K562 (cell line): Measurements from ENCODE around the gene ATP8A1. TPM values are rescaled to one million over a fixed set of nuclear protein-coding genes. Genes with fewer than 3 reads are reported as not detected.

ENCODE experiments used
- ATAC-seq: fragments of 200-7000 bp; cut with Tn5 transposase; 3 replicates; pipeline ENCODE4 v1.9.1; 2020; ENCODE audit warnings: moderate library complexity
- BruUV-seq: library from RNA; stranded (reverse); fragments of 400-500 nt; replicated peaks from 2 replicates; lab custom pipeline; 2021; lab: Mats Ljungman, UMichigan
- CTCF ChIA-PET: fragments of 300-600 bp; formaldehyde crosslinking; extraction: SDS; loops from one replicate; lab custom pipeline; 2021; ENCODE audit warnings: low intra/inter-chr PET ratio; lab: Yijun Ruan, JAX
- POLR2A ChIA-PET: fragments of 300-600, 350-650 bp; sonication (Branson Sonifier 250); formaldehyde crosslinking; extraction: SDS; loops from one replicate; lab custom pipeline; 2021; ENCODE audit warnings: antibody characterized with exemption, inconsistent platforms; lab: Yijun Ruan, JAX
- DNase-seq, 4 experiments: peaks; one replicate each; pipeline versions ENCODE4 v3.0.0 to v3.0.0-alpha.2; 2011 to 2018; ENCODE audit warnings: low spot score in 3 of 4, mixed read lengths in 3 of 4; ENCODE audit errors: extremely low read depth in 1 of 4
- FAIRE-seq: peaks from 2 replicates; lab custom pipeline; 2011; peaks lifted over from hg19 to GRCh38; lab: Jason Lieb, UNC
- H2AFZ ChIP-seq: 2 replicates; pipeline ENCODE4 v1.6.0; 2011; ENCODE audit warnings: low read depth, low read length, control low read depth, inconsistent platforms
- H3K27ac ChIP-seq: fragments of 200-600 bp; 3 replicates; pipeline ENCODE4 v1.8.0; 2011; ENCODE audit warnings: low read depth, mild to moderate bottlenecking, control low read depth, inconsistent platforms, low read length, moderate library complexity, mixed read lengths; ENCODE audit errors: extremely low read depth
- H3K27me3 ChIP-seq, 2 experiments: fragments of 300-600 bp in 1 of 2; 2 replicates in 1 of 2; 3 replicates in 1 of 2; pipeline versions ENCODE4 v1.6.0 to v1.8.0; 2011; ENCODE audit warnings: inconsistent platforms in 2 of 2, low read length in 2 of 2, mild to moderate bottlenecking in 1 of 2, mixed read lengths in 1 of 2, moderate library complexity in 1 of 2; ENCODE audit not compliant: control insufficient read depth in 2 of 2, insufficient read depth in 2 of 2
- H3K36me3 ChIP-seq: fragments of 300-600 bp; 3 replicates; pipeline ENCODE4 v1.8.0; 2011; ENCODE audit warnings: mild to moderate bottlenecking, low read length, inconsistent platforms; ENCODE audit not compliant: control insufficient read depth, insufficient read depth
- H3K4me1 ChIP-seq, 2 experiments: fragments of 200-600 bp in 1 of 2; replicated peaks in 1 of 2; 2 replicates in 1 of 2; 3 replicates in 1 of 2; pipeline versions ENCODE4 v1.5.1 to v1.8.0; 2011; ENCODE audit warnings: inconsistent platforms in 2 of 2, low read length in 2 of 2, mild to moderate bottlenecking in 1 of 2, mixed read lengths in 1 of 2, moderate library complexity in 1 of 2; ENCODE audit not compliant: control insufficient read depth in 2 of 2, insufficient read depth in 2 of 2
- H3K4me2 ChIP-seq: 2 replicates; pipeline ENCODE4 v1.6.1; 2011; ENCODE audit warnings: low read length, control low read depth, inconsistent platforms, mixed read lengths; ENCODE audit not compliant: insufficient read depth
- H3K4me3 ChIP-seq: fragments of 200-600 bp; sonication (generic), shearing (Covaris generic); 2 replicates; pipeline ENCODE4 v1.5.1; 2016; ENCODE audit warnings: control low read depth, inconsistent platforms
- H3K79me2 ChIP-seq: fragments of 200-600 bp; 3 replicates; pipeline ENCODE4 v1.8.0; 2011; ENCODE audit warnings: low read length, inconsistent platforms; ENCODE audit not compliant: control insufficient read depth, insufficient read depth
- H3K9ac ChIP-seq, 2 experiments: 2 replicates each; pipeline versions ENCODE4 v1.6.0 to v1.6.1; 2011; ENCODE audit warnings: low read depth in 2 of 2, low read length in 2 of 2, control low read depth in 1 of 2, inconsistent platforms in 1 of 2, mild to moderate bottlenecking in 1 of 2, mixed read lengths in 1 of 2; ENCODE audit not compliant: insufficient read depth in 1 of 2
- H3K9me1 ChIP-seq: one replicate; pipeline ENCODE4 v1.6.0; 2011; ENCODE audit warnings: inconsistent platforms, mild to moderate bottlenecking, low read length, moderate library complexity; ENCODE audit not compliant: control insufficient read depth, insufficient read depth
- H3K9me3 ChIP-seq: replicated peaks from 2 replicates; pipeline ENCODE4 v1.5.1; 2011; ENCODE audit warnings: low read depth, low read length, inconsistent platforms; ENCODE audit not compliant: control insufficient read depth, insufficient read depth
- H4K20me1 ChIP-seq: replicated peaks from 2 replicates; pipeline ENCODE4 v1.6.1; 2011; ENCODE audit warnings: low read length, inconsistent platforms, mixed read lengths; ENCODE audit not compliant: control insufficient read depth, insufficient read depth
- ATF3 ChIP-seq, 2 experiments: fragments of 450-650 bp in 1 of 2; sonication (generic) in 1 of 2; formaldehyde crosslinking in 1 of 2; IDR thresholded peaks in 1 of 2; conservative IDR thresholded peaks in 1 of 2; 2 replicates each; pipeline versions ENCODE4 v1.6.1 to v1.8.1; 2016 to 2023; ENCODE audit warnings: mild to moderate bottlenecking in 2 of 2, moderate library complexity in 2 of 2, inconsistent platforms in 1 of 2, missing genetic modification reagents in 1 of 2
- CEBPZ ChIP-seq: fragments of 150-350 bp; IDR thresholded peaks from 2 replicates; pipeline ENCODE4 v1.6.1; 2014; ENCODE audit warnings: low read depth, mild to moderate bottlenecking, low read length, borderline replicate concordance
- CREB3L1 ChIP-seq: fragments of 450-650 bp; IDR thresholded peaks from 2 replicates; pipeline ENCODE4 v1.6.1; 2014; ENCODE audit warnings: low read depth, mild to moderate bottlenecking, moderate library complexity, borderline replicate concordance
- EHMT2 ChIP-seq: fragments of 450-650 bp; IDR thresholded peaks from 2 replicates; pipeline ENCODE4 v1.6.1; 2018; ENCODE audit warnings: antibody characterized with exemption
- USF2 ChIP-seq: sonication (generic); formaldehyde crosslinking; IDR thresholded peaks from 2 replicates; pipeline ENCODE4 v1.5.0; 2020; ENCODE audit warnings: missing genetic modification reagents
- ZNF24 ChIP-seq: fragments of 450-650 bp; IDR thresholded peaks from 2 replicates; pipeline ENCODE4 v1.6.1; 2016
- ZNF57 ChIP-seq: fragments of 450-650 bp; formaldehyde crosslinking; IDR thresholded peaks from 2 replicates; pipeline ENCODE4 v1.4.0; 2020; ENCODE audit warnings: mild to moderate bottlenecking, moderate library complexity
- ZNF76 ChIP-seq: fragments of 250-450 bp; sonication (Bioruptor Pico); IDR thresholded peaks from 2 replicates; pipeline ENCODE4 v1.4.0; 2020; ENCODE audit warnings: mild to moderate bottlenecking, moderate library complexity, borderline replicate concordance
- WGBS: fragments of 100-300 bp; shearing (Covaris generic); methylation state at CpG from one replicate; pipeline ENCODE4 v1.1.6; 2016; ENCODE audit warnings: low coverage, mixed read lengths; ENCODE audit not compliant: insufficient coverage; ENCODE audit errors: missing lambda C conversion rate; 5-methylcytosine and 5-hydroxymethylcytosine counted together
- in situ Hi-C: fragments of 300-500 bp; cut with MboI; formaldehyde crosslinking; loops from 4 replicates; pipeline ENCODE4 v1.15.0; 2018; ENCODE audit warnings: inconsistent platforms, mixed read lengths
- intact Hi-C: fragments of 100-400 bp; cut with micrococcal nuclease; formaldehyde crosslinking; loops from 2 replicates; pipeline ENCODE4 v1.14.2; 2022
- polyA plus RNA-seq, 8 experiments: library from polyadenylated mRNA; depleted of rRNA in 4 of 8; stranded (reverse) in 5 of 8; unstranded in 3 of 8; fragments of >200 nt; fragmentation: Nextera tagmentation in 2 of 8; fragmentation: Illumina TruSeq in 1 of 8; extraction: Ambion mirVana in 2 of 8; extraction: Trizol in 1 of 8; gene quantifications; 2 replicates each; pipeline versions ENCODE4 v1.2.1 to v1.2.3, GENCODE V29; 2011 to 2014; ENCODE audit warnings: inconsistent platforms in 1 of 8, missing spikeins in 1 of 8
- total RNA-seq, 7 experiments: library from RNA; depleted of rRNA in 6 of 7; stranded (reverse); fragments of >200 nt in 6 of 7; fragmentation: Illumina TruSeq in 2 of 7; extraction: Trizol in 2 of 7; gene quantifications; 2 replicates each; pipeline versions ENCODE4 v1.2.1 to v1.2.3, GENCODE V29; 2011 to 2021; ENCODE audit warnings: low replicate concordance in 1 of 7

The ATP8A1 gene
- total and polyA plus RNA-seq, 9 of the 15 experiments (the other 6 are each of a cell fraction or from before 2014, with no cell fraction given): 0.05 to 0.29 (median 0.07) TPM; not detected in 2

GRCh38 chr4:42492962-42493361 lies 163.9 kb downstream of the ATP8A1 start:
- no peak for ATAC-seq
- Histone ChIP-seq H3K4me3 (no peak overlapping the region), H3K9me1 (no peaks in the 10 kb centered on the region), H3K9me3 (no peaks in the 10 kb centered on the region), H3K4me2 (no peak overlapping the region), H2AFZ (no peak overlapping the region), H3K79me2 (no peaks in the 10 kb centered on the region), H4K20me1 (no peaks in the 10 kb centered on the region), H3K4me1 (no peaks in the 10 kb centered on the region), H3K27me3 (no peaks in the 10 kb centered on the region), H3K27ac (no peak overlapping the region), H3K9ac (no peak overlapping the region), H3K36me3 (no peaks in the 10 kb centered on the region)
- 1% methylated on average over 7 of the region's 7 CpGs for WGBS
- BruUV-seq: no TSS peak
- FAIRE-seq: no peak
- POLR2A ChIA-PET: no interaction called here
- in situ Hi-C loops: no loop called here
- peak; percentile 34; the same call in 1 of the 2 replicates for TF ChIP-seq ATF3 (IDR thresholded peaks at IDR 0.05)
- TF ChIP-seq ATF3 (CRISPR knock-in tag; conservative IDR thresholded peaks at IDR 0.05): no peak
- no peak for TF ChIP-seq USF2 (CRISPR knock-in tag)
- no peak for TF ChIP-seq CEBPZ
- no peak for TF ChIP-seq ZNF24
- TF ChIP-seq CREB3L1: no peak
- TF ChIP-seq ZNF57 (CRISPR knock-in tag): no peak
- no peak for TF ChIP-seq EHMT2
- no peak for TF ChIP-seq ZNF76
- intact Hi-C loops: no loop called here
- CTCF ChIA-PET: no interaction called here
- DNase-seq: no peak
